SK-N-MC (cell line): ENCODE data around the gene DDX17.

Source experiments
- EZH2 ChIP-seq: fragments of 200-600 bp; sonication (generic); IDR thresholded peaks from one replicate; pipeline ENCODE4 v1.6.1; 2017; ENCODE audit warnings: antibody characterized with exemption
- POLR2AphosphoS5 ChIP-seq: IDR thresholded peaks from 2 replicates; pipeline ENCODE4 v1.6.1; 2012; ENCODE audit warnings: mild to moderate bottlenecking, low read depth, low read length, borderline replicate concordance

DNA sequence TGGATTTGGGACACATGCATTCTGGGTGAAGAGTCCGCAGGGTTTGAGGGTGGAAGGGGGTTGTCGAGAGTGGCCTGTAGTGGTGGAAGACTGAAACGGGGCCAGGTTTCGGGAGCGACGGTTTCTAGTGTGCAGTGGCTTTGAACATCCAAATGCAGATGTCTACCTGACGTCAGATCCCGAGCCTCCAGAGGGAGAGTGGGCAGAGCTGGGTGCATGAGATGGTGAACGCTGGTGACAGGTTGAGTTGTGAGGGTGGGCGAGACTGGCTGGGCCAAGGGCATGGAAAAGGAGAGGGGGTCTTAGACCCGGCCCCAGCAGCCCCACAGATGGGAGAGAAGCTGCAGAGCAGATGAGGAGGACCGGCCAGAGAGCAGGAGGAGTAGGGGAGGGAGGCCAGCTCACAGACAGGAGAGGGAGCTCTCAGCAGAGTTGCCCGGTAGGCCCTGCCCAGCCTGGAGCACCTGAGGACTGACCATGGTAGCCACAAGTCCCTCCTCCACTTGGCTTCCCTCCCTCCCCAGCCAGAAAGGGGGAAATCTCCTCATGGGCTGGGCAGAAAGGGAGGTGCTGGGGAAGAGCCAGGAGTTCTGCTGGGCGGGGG lies 65.3 kb downstream of the DDX17 start:
- TF ChIP-seq POLR2AphosphoS5: no peak
- no peak for TF ChIP-seq EZH2
